HepG2 (cell line): Measurements from ENCODE around the gene CDC20. TPM values are rescaled to one million over a fixed set of nuclear protein-coding genes. Genes with fewer than 3 reads are reported as not detected.
A peak's percentile ranks its signal among the peaks of the same experiment; 100 is the strongest.

ENCODE experiments used
- ETV6 ChIP-seq: sonication (generic); formaldehyde crosslinking; conservative IDR thresholded peaks from 2 replicates; pipeline ENCODE4 v1.4.0; 2020; ENCODE audit warnings: missing genetic modification reagents
- JUN ChIP-seq: sonication (generic); formaldehyde crosslinking; IDR thresholded peaks from 2 replicates; pipeline ENCODE4 v1.4.0; 2020; ENCODE audit warnings: mild to moderate bottlenecking, missing genetic modification reagents
- KAT7 ChIP-seq: IDR thresholded peaks from 2 replicates; pipeline ENCODE4 v1.6.1; 2018; ENCODE audit warnings: borderline replicate concordance, missing compliant biosample characterization
- KAT8 ChIP-seq: IDR thresholded peaks from 2 replicates; pipeline ENCODE4 v1.6.1; 2016; ENCODE audit warnings: missing genetic modification reagents, missing compliant biosample characterization
- KDM5B ChIP-seq: sonication (generic); formaldehyde crosslinking; IDR thresholded peaks from 2 replicates; pipeline ENCODE4 v1.4.0; 2020; ENCODE audit warnings: missing genetic modification reagents, mild to moderate bottlenecking, borderline replicate concordance
- MEF2D ChIP-seq: sonication (generic); formaldehyde crosslinking; IDR thresholded peaks from 2 replicates; pipeline ENCODE4 v1.5.1; 2020; ENCODE audit warnings: mild to moderate bottlenecking, missing genetic modification reagents
- RXRB ChIP-seq: IDR thresholded peaks from 2 replicates; pipeline ENCODE4 v1.6.1; 2016; ENCODE audit warnings: borderline replicate concordance, missing genetic modification reagents, missing compliant biosample characterization
- SNRNP70 ChIP-seq: fragments of 200-400 bp; formaldehyde crosslinking; IDR thresholded peaks from 2 replicates; pipeline ENCODE4 v1.6.1; 2017; ENCODE audit warnings: mild to moderate bottlenecking, low read depth, low read length, moderate library complexity
- ZFP90 ChIP-seq: sonication (generic); formaldehyde crosslinking; IDR thresholded peaks from 2 replicates; pipeline ENCODE4 v1.8.0; 2022; ENCODE audit warnings: missing genetic modification reagents, mild to moderate bottlenecking, inconsistent platforms, borderline replicate concordance
- ZFX ChIP-seq: sonication (generic); formaldehyde crosslinking; IDR thresholded peaks from 2 replicates; pipeline ENCODE4 v1.4.0; 2020; ENCODE audit warnings: mild to moderate bottlenecking, low read depth, missing genetic modification reagents, moderate library complexity
- ZKSCAN8 ChIP-seq: IDR thresholded peaks from 2 replicates; pipeline ENCODE4 v1.6.1; 2016; ENCODE audit warnings: borderline replicate concordance, missing genetic modification reagents, missing compliant biosample characterization
- ZNF224 ChIP-seq: sonication (generic); formaldehyde crosslinking; IDR thresholded peaks from 2 replicates; pipeline ENCODE4 v1.5.0; 2020; ENCODE audit warnings: mild to moderate bottlenecking, missing genetic modification reagents
- ZNF230 ChIP-seq: sonication (generic); formaldehyde crosslinking; IDR thresholded peaks from 2 replicates; pipeline ENCODE4 v1.4.0; 2020; ENCODE audit warnings: mild to moderate bottlenecking, missing genetic modification reagents
- ZNF703 ChIP-seq: sonication (generic); formaldehyde crosslinking; IDR thresholded peaks from 2 replicates; pipeline ENCODE4 v1.5.1; 2020; ENCODE audit warnings: missing genetic modification reagents, mild to moderate bottlenecking, moderate library complexity, borderline replicate concordance
- ZNF720 ChIP-seq: sonication (generic); formaldehyde crosslinking; IDR thresholded peaks from 2 replicates; pipeline ENCODE4 v1.4.0; 2020; ENCODE audit warnings: missing genetic modification reagents
- ZNF766 ChIP-seq: sonication (generic); formaldehyde crosslinking; IDR thresholded peaks from 2 replicates; pipeline ENCODE4 v1.5.0; 2020; ENCODE audit warnings: missing genetic modification reagents, borderline replicate concordance
- ZSCAN25 ChIP-seq: sonication (generic); formaldehyde crosslinking; IDR thresholded peaks from 2 replicates; pipeline ENCODE4 v1.8.0; 2022; ENCODE audit warnings: mild to moderate bottlenecking, missing genetic modification reagents
- polyA plus RNA-seq, 8 experiments: library from polyadenylated mRNA; depleted of rRNA in 3 of 8; stranded (reverse) in 7 of 8; unstranded in 1 of 8; fragments of >200 nt; fragmentation: Illumina TruSeq in 4 of 8; extraction: Trizol in 4 of 8; gene quantifications; 2 replicates each; pipeline versions ENCODE4 v1.2.1 to v1.2.3, GENCODE V29; 2011 to 2016; ENCODE audit warnings: low read depth in 4 of 8, missing spikeins in 1 of 8, mixed read lengths in 1 of 8; ENCODE audit not compliant: insufficient read depth in 1 of 8
- total RNA-seq, 5 experiments: library from RNA; depleted of rRNA; stranded (reverse); fragments of >200 nt; fragmentation: Illumina TruSeq; extraction: Trizol; gene quantifications; 2 replicates each; pipeline ENCODE4 v1.2.3, GENCODE V29; 2016; ENCODE audit warnings: low read depth in 1 of 5
- TF ChIP-seq, protein P1 (sequence below): sonication (generic); formaldehyde crosslinking; IDR thresholded peaks from 2 replicates; pipeline ENCODE4 v1.5.0; 2020; ENCODE audit warnings: mild to moderate bottlenecking, low read depth, missing genetic modification reagents, borderline replicate concordance
- TF ChIP-seq, protein P2 (sequence below): IDR thresholded peaks from 2 replicates; pipeline ENCODE4 v1.6.1; 2016; ENCODE audit warnings: low read depth
- TF ChIP-seq, protein P3 (sequence below): sonication (generic); formaldehyde crosslinking; IDR thresholded peaks from 2 replicates; pipeline ENCODE4 v1.8.1; 2022; ENCODE audit warnings: low read depth, mild to moderate bottlenecking, missing genetic modification reagents
- TF ChIP-seq, protein P4 (sequence below): sonication (generic); IDR thresholded peaks from 2 replicates; pipeline ENCODE4 v1.6.1; 2016; ENCODE audit warnings: low read depth, borderline replicate concordance
- TF ChIP-seq, protein P5 (sequence below), 2 experiments: sonication (generic) in 1 of 2; formaldehyde crosslinking in 1 of 2; IDR thresholded peaks; 2 replicates each; pipeline versions ENCODE4 v1.4.0 to v1.6.1; 2018 to 2020; ENCODE audit warnings: missing genetic modification reagents in 2 of 2, borderline replicate concordance in 1 of 2, low read depth in 1 of 2, mild to moderate bottlenecking in 1 of 2, missing biosample characterization in 1 of 2

CDC20 gene
- total and polyA plus RNA-seq, 2 of the 13 experiments (the other 11 are each of a cell fraction or from before 2014, with no cell fraction given), result 57.9 to 90.0 TPM

DNA sequence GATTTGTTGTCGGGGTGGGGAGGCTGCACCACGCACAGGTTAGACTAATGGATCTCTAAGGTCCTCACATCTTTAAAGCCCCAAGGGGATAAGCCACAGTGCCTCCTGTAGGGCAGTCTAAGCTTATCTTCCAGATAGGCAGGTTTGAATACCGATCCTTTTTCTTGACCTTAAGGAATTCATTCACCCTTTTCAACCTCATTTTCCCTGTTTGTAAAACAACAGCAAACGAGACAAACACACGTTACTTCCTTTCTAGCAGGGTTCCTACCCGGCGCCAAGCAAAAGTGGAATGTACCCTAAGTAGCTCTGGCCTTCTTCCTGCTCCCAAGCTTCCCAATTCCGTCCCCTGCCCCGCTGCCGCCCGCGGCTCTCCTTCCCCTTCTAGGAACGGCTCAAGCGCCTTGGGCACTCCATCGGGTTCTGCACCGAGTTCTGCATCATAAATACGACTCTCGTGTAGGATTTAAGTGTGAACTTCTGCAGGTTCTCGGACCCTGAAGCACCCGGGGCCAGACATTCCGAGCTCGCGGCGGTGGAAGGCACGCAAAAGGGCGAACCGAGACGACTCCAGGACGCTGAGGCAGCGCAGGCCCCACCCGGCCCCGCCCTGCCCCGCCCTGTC, 548 bp upstream of the CDC20 start (continued):
- TF ChIP-seq RXRB (CRISPR knock-in tag), result no peak
- TF ChIP-seq ZNF720 (CRISPR knock-in tag), result no peak
- TF ChIP-seq ZFP90 (CRISPR knock-in tag), result 0 out of 2 replicates have a peak, but pooled peaks have one; percentile 56
- TF ChIP-seq ZNF224, result 0 out of 2 replicates have a peak, but pooled peaks have one; percentile 53
- no peak; the same call in 1 of the 2 replicates for TF ChIP-seq MEF2D (CRISPR knock-in tag)
- TF ChIP-seq, protein P1, sequence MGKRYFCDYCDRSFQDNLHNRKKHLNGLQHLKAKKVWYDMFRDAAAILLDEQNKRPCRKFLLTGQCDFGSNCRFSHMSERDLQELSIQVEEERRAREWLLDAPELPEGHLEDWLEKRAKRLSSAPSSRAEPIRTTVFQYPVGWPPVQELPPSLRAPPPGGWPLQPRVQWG (CRISPR knock-in tag), result no peak
- no peak for TF ChIP-seq KDM5B (CRISPR knock-in tag)
- TF ChIP-seq, protein P2, sequence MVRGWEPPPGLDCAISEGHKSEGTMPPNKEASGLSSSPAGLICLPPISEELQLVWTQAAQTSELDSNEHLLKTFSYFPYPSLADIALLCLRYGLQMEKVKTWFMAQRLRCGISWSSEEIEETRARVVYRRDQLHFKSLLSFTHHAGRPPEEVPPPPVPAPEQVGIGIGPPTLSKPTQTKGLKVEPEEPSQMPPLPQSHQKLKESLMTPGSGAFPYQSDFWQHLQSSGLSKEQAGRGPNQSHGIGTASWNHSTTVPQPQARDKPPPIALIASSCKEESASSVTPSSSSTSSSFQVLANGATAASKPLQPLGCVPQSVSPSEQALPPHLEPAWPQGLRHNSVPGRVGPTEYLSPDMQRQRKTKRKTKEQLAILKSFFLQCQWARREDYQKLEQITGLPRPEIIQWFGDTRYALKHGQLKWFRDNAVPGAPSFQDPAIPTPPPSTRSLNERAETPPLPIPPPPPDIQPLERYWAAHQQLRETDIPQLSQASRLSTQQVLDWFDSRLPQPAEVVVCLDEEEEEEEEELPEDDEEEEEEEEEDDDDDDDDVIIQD (CRISPR knock-in tag), result no peak
- no peak for TF ChIP-seq ZKSCAN8
- TF ChIP-seq ZSCAN25, result no peak
- TF ChIP-seq ZNF703 (CRISPR knock-in tag), result no peak
- no peak for TF ChIP-seq SNRNP70
- TF ChIP-seq ZNF766 (CRISPR knock-in tag), result 0 out of 2 replicates have a peak, but pooled peaks have one; percentile 80
- TF ChIP-seq JUN (CRISPR knock-in tag), result 0 out of 2 replicates have a peak, but pooled peaks have one; percentile 35
- TF ChIP-seq, protein P3, sequence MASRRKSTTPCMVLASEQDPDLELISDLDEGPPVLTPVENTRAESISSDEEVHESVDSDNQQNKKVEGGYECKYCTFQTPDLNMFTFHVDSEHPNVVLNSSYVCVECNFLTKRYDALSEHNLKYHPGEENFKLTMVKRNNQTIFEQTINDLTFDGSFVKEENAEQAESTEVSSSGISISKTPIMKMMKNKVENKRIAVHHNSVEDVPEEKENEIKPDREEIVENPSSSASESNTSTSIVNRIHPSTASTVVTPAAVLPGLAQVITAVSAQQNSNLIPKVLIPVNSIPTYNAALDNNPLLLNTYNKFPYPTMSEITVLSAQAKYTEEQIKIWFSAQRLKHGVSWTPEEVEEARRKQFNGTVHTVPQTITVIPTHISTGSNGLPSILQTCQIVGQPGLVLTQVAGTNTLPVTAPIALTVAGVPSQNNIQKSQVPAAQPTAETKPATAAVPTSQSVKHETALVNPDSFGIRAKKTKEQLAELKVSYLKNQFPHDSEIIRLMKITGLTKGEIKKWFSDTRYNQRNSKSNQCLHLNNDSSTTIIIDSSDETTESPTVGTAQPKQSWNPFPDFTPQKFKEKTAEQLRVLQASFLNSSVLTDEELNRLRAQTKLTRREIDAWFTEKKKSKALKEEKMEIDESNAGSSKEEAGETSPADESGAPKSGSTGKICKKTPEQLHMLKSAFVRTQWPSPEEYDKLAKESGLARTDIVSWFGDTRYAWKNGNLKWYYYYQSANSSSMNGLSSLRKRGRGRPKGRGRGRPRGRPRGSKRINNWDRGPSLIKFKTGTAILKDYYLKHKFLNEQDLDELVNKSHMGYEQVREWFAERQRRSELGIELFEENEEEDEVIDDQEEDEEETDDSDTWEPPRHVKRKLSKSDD (CRISPR knock-in tag), result no peak
- TF ChIP-seq ZNF230 (CRISPR knock-in tag), result no peak
- peak; percentile 25 for TF ChIP-seq KAT8 (CRISPR knock-in tag)
- TF ChIP-seq KAT7 (CRISPR knock-in tag), result 0 out of 2 replicates have a peak, but pooled peaks have one; percentile 13
- TF ChIP-seq, protein P4, sequence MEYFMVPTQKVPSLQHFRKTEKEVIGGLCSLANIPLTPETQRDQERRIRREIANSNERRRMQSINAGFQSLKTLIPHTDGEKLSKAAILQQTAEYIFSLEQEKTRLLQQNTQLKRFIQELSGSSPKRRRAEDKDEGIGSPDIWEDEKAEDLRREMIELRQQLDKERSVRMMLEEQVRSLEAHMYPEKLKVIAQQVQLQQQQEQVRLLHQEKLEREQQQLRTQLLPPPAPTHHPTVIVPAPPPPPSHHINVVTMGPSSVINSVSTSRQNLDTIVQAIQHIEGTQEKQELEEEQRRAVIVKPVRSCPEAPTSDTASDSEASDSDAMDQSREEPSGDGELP, result no peak
- no peak for TF ChIP-seq ETV6 (CRISPR knock-in tag)
- TF ChIP-seq, protein P5, sequence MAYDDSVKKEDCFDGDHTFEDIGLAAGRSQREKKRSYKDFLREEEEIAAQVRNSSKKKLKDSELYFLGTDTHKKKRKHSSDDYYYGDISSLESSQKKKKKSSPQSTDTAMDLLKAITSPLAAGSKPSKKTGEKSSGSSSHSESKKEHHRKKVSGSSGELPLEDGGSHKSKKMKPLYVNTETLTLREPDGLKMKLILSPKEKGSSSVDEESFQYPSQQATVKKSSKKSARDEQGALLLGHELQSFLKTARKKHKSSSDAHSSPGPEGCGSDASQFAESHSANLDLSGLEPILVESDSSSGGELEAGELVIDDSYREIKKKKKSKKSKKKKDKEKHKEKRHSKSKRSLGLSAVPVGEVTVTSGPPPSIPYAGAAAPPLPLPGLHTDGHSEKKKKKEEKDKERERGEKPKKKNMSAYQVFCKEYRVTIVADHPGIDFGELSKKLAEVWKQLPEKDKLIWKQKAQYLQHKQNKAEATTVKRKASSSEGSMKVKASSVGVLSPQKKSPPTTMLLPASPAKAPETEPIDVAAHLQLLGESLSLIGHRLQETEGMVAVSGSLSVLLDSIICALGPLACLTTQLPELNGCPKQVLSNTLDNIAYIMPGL (CRISPR knock-in tag; IDR thresholded peaks at IDR 0.05; ENCODE audit: borderline replicate concordance in 1 of 2, low read depth in 1 of 2), result peak; percentile 14 to 26; a peak in 2 of 4 replicates
- 0 out of 2 replicates have a peak, but pooled peaks have one; percentile 57 for TF ChIP-seq ZFX (CRISPR knock-in tag)
